Neutrophil (primary cell): ENCODE measurements around the gene MGME1.

Experiments used
- H3K27ac ChIP-seq: fragments of 200-600 bp; sonication (generic); 2 replicates; pipeline ENCODE4 v1.5.1; 2016; ENCODE audit warnings: mild to moderate bottlenecking, moderate library complexity
- H3K27me3 ChIP-seq: fragments of 200-600 bp; sonication (generic); 2 replicates; pipeline ENCODE4 v1.6.0; 2016; ENCODE audit warnings: mild to moderate bottlenecking
- H3K36me3 ChIP-seq: fragments of 200-600 bp; sonication (generic); 2 replicates; pipeline ENCODE4 v1.5.1; 2017
- H3K4me1 ChIP-seq, 2 experiments: fragments of 200-600 bp in 1 of 2; sonication (generic) in 1 of 2; 1 replicate in 1 of 2; 2 replicates in 1 of 2; pipeline versions ENCODE4 v1.5.1 to v1.6.1; 2013 to 2016; ENCODE audit warnings: low read depth in 1 of 2, low read length in 1 of 2, mild to moderate bottlenecking in 1 of 2, moderate library complexity in 1 of 2; ENCODE audit not compliant: control insufficient read depth in 1 of 2, insufficient read depth in 1 of 2
- H3K4me3 ChIP-seq, 2 experiments: fragments of 200-600 bp in 1 of 2; sonication (generic) in 1 of 2; 1 replicate in 1 of 2; 2 replicates in 1 of 2; pipeline ENCODE4 v1.5.1; 2013 to 2016; ENCODE audit warnings: low read depth in 1 of 2, low read length in 1 of 2, mild to moderate bottlenecking in 1 of 2, moderate library complexity in 1 of 2
- H3K9me3 ChIP-seq: fragments of 200-600 bp; sonication (generic); 2 replicates; pipeline ENCODE4 v1.5.1; 2016
- TF ChIP-seq, protein P1 (sequence below): fragments of 200-600 bp; sonication (generic); IDR thresholded peaks from 2 replicates; pipeline ENCODE4 v1.5.1; 2016; ENCODE audit warnings: antibody characterized with exemption

The MGME1 gene

GRCh38 chr20:18031888-18032509, 63.2 kb downstream of the MGME1 start:
- Histone ChIP-seq H3K27ac (no peak overlapping the region), H3K27me3 (peaks cover 5% of the 10 kb centered on the region), H3K4me1 (no peaks in the 10 kb centered on the region), H3K4me3 (no peak overlapping the region), H3K9me3 (no peaks in the 10 kb centered on the region), H3K36me3 (no peaks in the 10 kb centered on the region)
- TF ChIP-seq, protein P1, sequence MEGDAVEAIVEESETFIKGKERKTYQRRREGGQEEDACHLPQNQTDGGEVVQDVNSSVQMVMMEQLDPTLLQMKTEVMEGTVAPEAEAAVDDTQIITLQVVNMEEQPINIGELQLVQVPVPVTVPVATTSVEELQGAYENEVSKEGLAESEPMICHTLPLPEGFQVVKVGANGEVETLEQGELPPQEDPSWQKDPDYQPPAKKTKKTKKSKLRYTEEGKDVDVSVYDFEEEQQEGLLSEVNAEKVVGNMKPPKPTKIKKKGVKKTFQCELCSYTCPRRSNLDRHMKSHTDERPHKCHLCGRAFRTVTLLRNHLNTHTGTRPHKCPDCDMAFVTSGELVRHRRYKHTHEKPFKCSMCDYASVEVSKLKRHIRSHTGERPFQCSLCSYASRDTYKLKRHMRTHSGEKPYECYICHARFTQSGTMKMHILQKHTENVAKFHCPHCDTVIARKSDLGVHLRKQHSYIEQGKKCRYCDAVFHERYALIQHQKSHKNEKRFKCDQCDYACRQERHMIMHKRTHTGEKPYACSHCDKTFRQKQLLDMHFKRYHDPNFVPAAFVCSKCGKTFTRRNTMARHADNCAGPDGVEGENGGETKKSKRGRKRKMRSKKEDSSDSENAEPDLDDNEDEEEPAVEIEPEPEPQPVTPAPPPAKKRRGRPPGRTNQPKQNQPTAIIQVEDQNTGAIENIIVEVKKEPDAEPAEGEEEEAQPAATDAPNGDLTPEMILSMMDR = no peak

DNA sequence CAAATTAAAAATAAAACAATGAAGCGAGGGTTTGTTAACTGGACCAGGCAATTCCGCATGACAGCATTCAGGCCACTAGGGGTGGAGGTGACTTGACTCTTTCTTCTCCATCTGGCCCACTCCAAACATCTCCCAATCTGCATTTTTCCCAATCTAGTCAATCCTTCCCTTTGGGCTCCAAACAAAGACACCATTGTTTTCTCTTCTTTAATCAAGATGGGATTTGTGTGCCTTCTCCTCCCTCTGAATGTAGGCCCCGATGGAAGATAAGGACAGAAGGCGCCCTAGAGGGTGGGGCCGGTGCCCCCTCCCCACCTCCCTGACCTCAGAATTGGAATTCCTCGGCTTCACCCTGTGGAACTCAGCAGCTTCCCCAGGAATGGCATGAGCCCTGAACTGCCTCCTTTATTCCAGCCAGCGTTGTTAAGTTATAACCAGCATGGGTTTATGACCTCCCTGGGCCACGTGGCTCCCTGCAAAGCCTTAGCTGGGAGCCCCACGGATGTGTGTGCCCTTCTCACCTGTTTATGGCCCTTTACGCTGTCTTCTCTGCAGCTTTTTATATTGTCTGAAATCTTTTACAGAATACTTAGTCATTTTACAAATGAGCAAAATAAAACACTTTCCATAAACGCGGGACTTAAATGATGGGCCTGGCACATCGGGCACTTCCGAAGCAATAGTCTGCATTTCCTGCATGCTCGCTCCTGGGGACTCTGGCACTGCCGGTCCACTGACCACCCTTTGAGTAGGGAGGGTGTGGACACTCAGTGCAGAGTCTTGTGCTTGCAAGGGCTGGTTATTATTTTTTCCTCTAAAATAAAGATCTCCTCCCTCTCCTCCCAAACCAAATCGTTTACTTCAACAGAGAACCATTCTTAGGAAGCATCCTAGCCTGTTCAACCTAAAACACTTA, 64.4 kb downstream of the MGME1 start:
- H3K27me3 ChIP-seq = peaks cover 5% of the 10 kb centered on the region
- no peak overlapping the region for H3K27ac ChIP-seq
- H3K9me3 ChIP-seq = no peaks in the 10 kb centered on the region
- TF ChIP-seq, protein P1 = no peak
- H3K4me3 ChIP-seq = no peak overlapping the region
- H3K4me1 ChIP-seq = no peaks in the 10 kb centered on the region
- H3K36me3 ChIP-seq = no peaks in the 10 kb centered on the region

GRCh38 chr20:18034039-18034438, 65.2 kb downstream of the MGME1 start:
- TF ChIP-seq, protein P1 = no peak
- peaks cover 11% of the 10 kb centered on the region for H3K27me3 ChIP-seq
- no peaks in the 10 kb centered on the region for H3K9me3 ChIP-seq

GRCh38 chr20:18039063-18039462, 70.2 kb downstream of the MGME1 start:
- TF ChIP-seq, protein P1 = no peak
- H3K27ac ChIP-seq = no peak overlapping the region
- no peaks in the 10 kb centered on the region for H3K9me3 ChIP-seq
- no peak overlapping the region for H3K4me3 ChIP-seq
- no peaks in the 10 kb centered on the region for H3K36me3 ChIP-seq
- no peaks in the 10 kb centered on the region for H3K4me1 ChIP-seq
- peaks cover 24% of the 10 kb centered on the region for H3K27me3 ChIP-seq

More at GRCh38 chr20:18034039-18034438, 65.2 kb downstream of the MGME1 start:
- H3K27ac ChIP-seq = no peak overlapping the region
- H3K36me3 ChIP-seq = no peaks in the 10 kb centered on the region
- H3K4me1 ChIP-seq = no peaks in the 10 kb centered on the region
- no peak overlapping the region for H3K4me3 ChIP-seq
